CD14-positive monocyte (primary cell): ENCODE measurements around the gene ENTPD2. TPM values are rescaled to one million over a fixed set of nuclear protein-coding genes. Genes with fewer than 3 reads are reported as not detected.
A peak's percentile ranks its signal among the peaks of the same experiment; 100 is the strongest.

Experiments used
- DNase-seq, 3 donors: peaks; one replicate each; pipeline ENCODE4 v3.0.0-alpha.2; 2011 to 2022
- H2AFZ ChIP-seq: 2 replicates; pipeline ENCODE4 v1.6.0; 2012; ENCODE audit warnings: mild to moderate bottlenecking, low read depth, low read length, inconsistent platforms; ENCODE audit not compliant: insufficient read depth, poor library complexity, severe bottlenecking
- H3K27ac ChIP-seq, 2 donors: 1 replicate in 1 of 2; 2 replicates in 1 of 2; pipeline ENCODE4 v1.5.1; 2012 to 2013; ENCODE audit warnings: low read length in 2 of 2, control low read depth in 1 of 2, inconsistent platforms in 1 of 2, low read depth in 1 of 2, mild to moderate bottlenecking in 1 of 2
- H3K27me3 ChIP-seq, 2 donors: one replicate each; pipeline versions ENCODE4 v1.6.0 to v1.6.1; 2011 to 2013; ENCODE audit warnings: low read length in 2 of 2; ENCODE audit not compliant: control insufficient read depth in 2 of 2, insufficient read depth in 2 of 2
- H3K36me3 ChIP-seq, 2 donors: replicated peaks in 1 of 2; 1 replicate in 1 of 2; 2 replicates in 1 of 2; pipeline versions ENCODE4 v1.5.1 to v1.6.1; 2012 to 2013; ENCODE audit warnings: low read length in 2 of 2, control low read depth in 1 of 2, inconsistent platforms in 1 of 2, mild to moderate bottlenecking in 1 of 2; ENCODE audit not compliant: insufficient read depth in 2 of 2, control insufficient read depth in 1 of 2
- H3K4me1 ChIP-seq, 2 donors: 1 replicate in 1 of 2; 2 replicates in 1 of 2; pipeline versions ENCODE4 v1.5.1 to v1.6.1; 2012 to 2013; ENCODE audit warnings: low read length in 2 of 2, control low read depth in 1 of 2, inconsistent platforms in 1 of 2, mild to moderate bottlenecking in 1 of 2, moderate library complexity in 1 of 2; ENCODE audit not compliant: insufficient read depth in 2 of 2, control insufficient read depth in 1 of 2
- H3K4me2 ChIP-seq: replicated peaks from 2 replicates; pipeline ENCODE3; 2012; ENCODE audit warnings: low read length, moderate library complexity, mild to moderate bottlenecking; ENCODE audit not compliant: poor library complexity, severe bottlenecking; ENCODE audit errors: extremely low read depth
- H3K4me3 ChIP-seq, 3 experiments: fragments of 200-600 bp in 1 of 3; sonication (generic) in 1 of 3; replicated peaks in 1 of 3; 1 replicate in 2 of 3; 2 replicates in 1 of 3; pipeline ENCODE4 v1.5.1; 2011 to 2013; ENCODE audit warnings: low read length in 3 of 3, mild to moderate bottlenecking in 3 of 3, control low read depth in 2 of 3, low read depth in 2 of 3, inconsistent platforms in 1 of 3, moderate library complexity in 1 of 3
- H3K79me2 ChIP-seq: 2 replicates; pipeline ENCODE4 v1.6.0; 2012; ENCODE audit warnings: mild to moderate bottlenecking, control low read depth, inconsistent platforms, low read length, moderate library complexity; ENCODE audit not compliant: insufficient read depth
- H3K9ac ChIP-seq: 2 replicates; pipeline ENCODE4 v1.6.0; 2017; ENCODE audit warnings: low read length, mild to moderate bottlenecking; ENCODE audit not compliant: insufficient read depth, poor library complexity, severe bottlenecking
- H3K9me3 ChIP-seq, 2 donors: replicated peaks in 1 of 2; 1 replicate in 1 of 2; 2 replicates in 1 of 2; pipeline versions ENCODE4 v1.5.1 to v1.6.1; 2012 to 2013; ENCODE audit warnings: low read length in 2 of 2, control low read depth in 1 of 2; ENCODE audit not compliant: control insufficient read depth in 1 of 2, insufficient read depth in 1 of 2
- H4K20me1 ChIP-seq: 2 replicates; pipeline ENCODE4 v1.6.0; 2012; ENCODE audit warnings: mild to moderate bottlenecking, low read length, control low read depth, moderate library complexity; ENCODE audit not compliant: insufficient read depth
- H3K27ac Mint-ChIP-seq, 7 donors: one replicate each; pipeline ENCODE4 v1.8.0; 2020; ENCODE audit warnings: mild to moderate bottlenecking in 7 of 7, mixed read lengths in 7 of 7, moderate library complexity in 6 of 7, inconsistent platforms in 2 of 7
- H3K27me3 Mint-ChIP-seq, 3 donors: one replicate each; pipeline ENCODE4 v1.8.0; 2021 to 2022; ENCODE audit warnings: low read depth in 3 of 3, mild to moderate bottlenecking in 3 of 3, mixed read lengths in 3 of 3, moderate library complexity in 3 of 3, inconsistent platforms in 1 of 3
- H3K36me3 Mint-ChIP-seq, 2 donors: one replicate each; pipeline ENCODE4 v1.8.0; 2020; ENCODE audit warnings: mixed read lengths in 2 of 2, inconsistent platforms in 1 of 2, mild to moderate bottlenecking in 1 of 2
- H3K4me1 Mint-ChIP-seq: one replicate; pipeline ENCODE4 v1.8.0; 2020; ENCODE audit warnings: mild to moderate bottlenecking, mixed read lengths
- H3K4me3 Mint-ChIP-seq, 2 donors: one replicate each; pipeline ENCODE4 v1.8.0; 2020; ENCODE audit warnings: mild to moderate bottlenecking in 2 of 2, mixed read lengths in 2 of 2, moderate library complexity in 1 of 2
- H3K9me3 Mint-ChIP-seq, 7 donors: one replicate each; pipeline ENCODE4 v1.8.0; 2020 to 2022; ENCODE audit warnings: mixed read lengths in 7 of 7, mild to moderate bottlenecking in 6 of 7, moderate library complexity in 6 of 7, inconsistent platforms in 2 of 7
- CTCF ChIP-seq: fragments of 200-600 bp; IDR thresholded peaks from one replicate; pipeline ENCODE4 v1.8.0; 2022; ENCODE audit warnings: antibody characterized with exemption, mild to moderate bottlenecking
- WGBS: methylation state at CpG from one replicate; pipeline ENCODE4 v1.1.5; 2013; ENCODE audit warnings: missing lambda C conversion rate; ENCODE audit not compliant: insufficient coverage; 5-methylcytosine and 5-hydroxymethylcytosine counted together
- intact Hi-C, 2 donors: fragments of 100-400 bp; cut with micrococcal nuclease; formaldehyde crosslinking; loops; one replicate each; pipeline versions ENCODE4 v1.15.0 to v1.15.1; 2023
- polyA plus RNA-seq, 3 donors: library from polyadenylated mRNA; depleted of rRNA in 1 of 3; unstranded in 2 of 3; stranded (reverse) in 1 of 3; fragments of 300-500 nt in 2 of 3; fragments of >200 nt in 1 of 3; fragmentation: Illumina TruSeq in 2 of 3; gene quantifications; 1 replicate in 2 of 3; 2 replicates in 1 of 3; pipeline ENCODE4 v1.2.3, GENCODE V29; 2012 to 2021

ENTPD2 gene
- polyA plus RNA-seq, 3 donors = not detected

- Mint-ChIP-seq H3K9me3 (peaks cover 0 to 9% (median 0%) of the 10 kb centered on the region in 7 donors), H3K36me3 (peaks cover 31 to 54% of the 10 kb centered on the region in 2 donors), H3K4me1 (peaks cover 30% of the 10 kb centered on the region), H3K27me3 (peaks cover 0 to 5% (median 1%) of the 10 kb centered on the region in 3 donors), H3K27ac (peak overlapping the region; percentile 95 to 98 (median 97)), H3K4me3 (peak overlapping the region; percentile 82 to 93)
- DNase-seq = peak; percentile 31 to 62 (median 61)
- H4K20me1 ChIP-seq = no peaks in the 10 kb centered on the region
- peaks cover 4% of the 10 kb centered on the region for H3K79me2 ChIP-seq
- no peaks in the 10 kb centered on the region for H3K9me3 ChIP-seq
- under 1% methylated on average over 58 of the region's 58 CpGs for WGBS
- peak overlapping the region; percentile 70 to 93 for H3K27ac ChIP-seq
- intact Hi-C loops = loop anchor here in 1 of 2 donors (2.0 kb wide), 1 partner anchor 15 kb away; the partner anchor contains the start of gene SAPCD2
- H3K36me3 ChIP-seq = peaks cover 27 to 34% of the 10 kb centered on the region in 2 donors
- peaks cover 23 to 28% of the 10 kb centered on the region in 2 donors for H3K4me1 ChIP-seq
- H3K4me3 ChIP-seq = peak overlapping the region; percentile 64 to 77 (median 75)
- H2AFZ ChIP-seq = peak overlapping the region; percentile 87
- H3K4me2 ChIP-seq = peak overlapping the region; percentile 92
- TF ChIP-seq CTCF = no peak
- H3K27me3 ChIP-seq = no peaks in the 10 kb centered on the region
- H3K9ac ChIP-seq = peak overlapping the region; percentile 92
Observed at GRCh38 chr9:137085920-137086530, 32.2 kb upstream of the ENTPD2 start.

- Histone ChIP-seq H3K36me3 (peaks cover 35 to 37% of the 10 kb centered on the region in 2 donors), H3K9ac (no peak overlapping the region), H2AFZ (no peak overlapping the region), H3K79me2 (peaks cover 4% of the 10 kb centered on the region), H3K27me3 (no peaks in the 10 kb centered on the region), H3K4me2 (no peak overlapping the region), H3K4me3 (no peak overlapping the region), H3K9me3 (no peaks in the 10 kb centered on the region), H3K27ac (no peak overlapping the region), H3K4me1 (peaks cover 23 to 28% of the 10 kb centered on the region in 2 donors), H4K20me1 (peaks cover 6% of the 10 kb centered on the region)
- no peak for TF ChIP-seq CTCF
- DNase-seq = no peak
- intact Hi-C loops = no loop called here
- 100% methylated on average over 3 of the region's 9 CpGs for WGBS
- H3K9me3 Mint-ChIP-seq = peaks cover 0 to 9% (median 0%) of the 10 kb centered on the region in 7 donors
- H3K27me3 Mint-ChIP-seq = peaks cover 0 to 3% (median 0%) of the 10 kb centered on the region in 3 donors
- H3K27ac Mint-ChIP-seq = peak overlapping the region in 1 of 7 donors; percentile 35
- H3K4me1 Mint-ChIP-seq = peaks cover 31% of the 10 kb centered on the region
- H3K4me3 Mint-ChIP-seq = no peak overlapping the region
- peaks cover 32 to 53% of the 10 kb centered on the region in 2 donors for H3K36me3 Mint-ChIP-seq
Observed at GRCh38 chr9:137084526-137084925, 30.7 kb upstream of the ENTPD2 start.
